Measurements from ENCODE around the gene BIRC2. TPM values are rescaled to one million over a fixed set of nuclear protein-coding genes. Genes with fewer than 3 reads are reported as not detected.
A peak's percentile ranks its signal among the peaks of the same experiment; 100 is the strongest.

Gene BIRC2
- total RNA-seq, 2 donors from 2014 or later, result 41.4 to 47.0 TPM

- Mint-ChIP-seq H3K36me3 (peaks cover 26% of the 10 kb centered on the region), H3K4me1 (ENCODE audit: low read depth in 2 of 2) (peaks cover 55 to 68% of the 10 kb centered on the region in 2 donors), H3K9me3 (peaks cover 3% of the 10 kb centered on the region), H3K27me3 (no peaks in the 10 kb centered on the region), H3K4me3 (peak overlapping the region; percentile 96), H3K27ac (peak overlapping the region; percentile 86 to 93)
- DNase-seq (ENCODE audit: low spot score) (no peak), ATAC-seq (no peak)
Observed at GRCh38 chr11:102316346-102316904, 30.6 kb upstream of the BIRC2 start.

GRCh38 chr11:102317099-102317767 lies 29.8 kb upstream of the BIRC2 start, which contains the start of gene BIRC3:
TSS of gene BIRC3 (plus strand) at chr11:102317484. CDS start at chr11:102324510, 7,026 bp downstream.
- ATAC-seq, result peak; percentile 96
- Mint-ChIP-seq H3K27me3 (no peaks in the 10 kb centered on the region), H3K4me3 (peak within 1 kb of the TSS; percentile 96), H3K4me1 (ENCODE audit: low read depth in 2 of 2) (peaks cover 59 to 71% of the 10 kb centered on the region in 2 donors), H3K36me3 (peaks cover 31% of the 10 kb centered on the region), H3K27ac (peak within 1 kb of the TSS; percentile 86 to 93), H3K9me3 (peaks cover 3% of the 10 kb centered on the region)
- DNase-seq (ENCODE audit: low spot score), result peak; percentile 96

GRCh38 chr11:102317768-102318103 lies 29.3 kb upstream of the BIRC2 start:
- Mint-ChIP-seq H3K9me3 (peaks cover 3% of the 10 kb centered on the region), H3K27ac (peak overlapping the region; percentile 86 to 93), H3K4me1 (ENCODE audit: low read depth in 2 of 2) (peaks cover 58 to 71% of the 10 kb centered on the region in 2 donors), H3K27me3 (no peaks in the 10 kb centered on the region), H3K36me3 (peaks cover 32% of the 10 kb centered on the region), H3K4me3 (peak overlapping the region; percentile 96)
- DNase-seq (ENCODE audit: low spot score) (no peak), ATAC-seq (peak; percentile 2)

GRCh38 chr11:102318469-102318868 lies 28.5 kb upstream of the BIRC2 start:
- H3K4me3 Mint-ChIP-seq, result peak overlapping the region; percentile 96
- peaks cover 32% of the 10 kb centered on the region for H3K36me3 Mint-ChIP-seq
- H3K9me3 Mint-ChIP-seq, result peaks cover 3% of the 10 kb centered on the region
- ATAC-seq (peak; percentile 9 to 25), DNase-seq (ENCODE audit: low spot score) (no peak)
- H3K27me3 Mint-ChIP-seq, result no peaks in the 10 kb centered on the region
- peak overlapping the region; percentile 86 to 93 for H3K27ac Mint-ChIP-seq
- H3K4me1 Mint-ChIP-seq (ENCODE audit: low read depth in 2 of 2), result peaks cover 54 to 67% of the 10 kb centered on the region in 2 donors

GRCh38 chr11:102319544-102319943 lies 27.5 kb upstream of the BIRC2 start:
- H3K36me3 Mint-ChIP-seq, result peaks cover 33% of the 10 kb centered on the region
- no peak for DNase-seq (ENCODE audit: low spot score)
- H3K27me3 Mint-ChIP-seq, result no peaks in the 10 kb centered on the region
- H3K9me3 Mint-ChIP-seq, result peaks cover 3% of the 10 kb centered on the region
- peaks cover 49 to 63% of the 10 kb centered on the region in 2 donors for H3K4me1 Mint-ChIP-seq (ENCODE audit: low read depth in 2 of 2)
- ATAC-seq, result no peak
- peak overlapping the region; percentile 86 to 93 for H3K27ac Mint-ChIP-seq
- H3K4me3 Mint-ChIP-seq, result peak overlapping the region; percentile 96

- Mint-ChIP-seq H3K4me1 (ENCODE audit: low read depth in 2 of 2) (peaks cover 52 to 63% of the 10 kb centered on the region in 2 donors), H3K27me3 (no peaks in the 10 kb centered on the region), H3K4me3 (peak overlapping the region; percentile 96), H3K9me3 (peaks cover 3% of the 10 kb centered on the region), H3K36me3 (peaks cover 37% of the 10 kb centered on the region), H3K27ac (peak overlapping the region; percentile 86 to 93)
- ATAC-seq (no peak), DNase-seq (ENCODE audit: low spot score) (no peak)
Observed at GRCh38 chr11:102320188-102320587, 26.8 kb upstream of the BIRC2 start.

GRCh38 chr11:102320679-102321078 lies 26.3 kb upstream of the BIRC2 start:
- H3K4me3 Mint-ChIP-seq, result peak overlapping the region; percentile 96
- H3K36me3 Mint-ChIP-seq, result peaks cover 37% of the 10 kb centered on the region
- H3K27ac Mint-ChIP-seq, result peak overlapping the region; percentile 86 to 93
- H3K4me1 Mint-ChIP-seq (ENCODE audit: low read depth in 2 of 2), result peaks cover 52 to 63% of the 10 kb centered on the region in 2 donors
- H3K9me3 Mint-ChIP-seq, result peaks cover 3% of the 10 kb centered on the region
- no peaks in the 10 kb centered on the region for H3K27me3 Mint-ChIP-seq
- no peak for DNase-seq (ENCODE audit: low spot score)
- ATAC-seq, result no peak

GRCh38 chr11:102322560-102322959 lies 24.5 kb upstream of the BIRC2 start:
- Mint-ChIP-seq H3K9me3 (peaks cover 3% of the 10 kb centered on the region), H3K27ac (peak overlapping the region; percentile 68 to 91), H3K27me3 (no peaks in the 10 kb centered on the region), H3K4me3 (peak overlapping the region; percentile 72), H3K36me3 (peaks cover 43% of the 10 kb centered on the region), H3K4me1 (ENCODE audit: low read depth in 2 of 2) (peaks cover 42 to 48% of the 10 kb centered on the region in 2 donors)
- ATAC-seq (no peak), DNase-seq (ENCODE audit: low spot score) (no peak)

GRCh38 chr11:102323542-102324251 lies 23.3 kb upstream of the BIRC2 start:
- DNase-seq (ENCODE audit: low spot score), result no peak
- Mint-ChIP-seq H3K4me3 (no peak overlapping the region), H3K36me3 (peaks cover 42% of the 10 kb centered on the region), H3K27ac (no peak overlapping the region), H3K4me1 (ENCODE audit: low read depth in 2 of 2) (peaks cover 36 to 41% of the 10 kb centered on the region in 2 donors), H3K9me3 (peaks cover 1% of the 10 kb centered on the region), H3K27me3 (no peaks in the 10 kb centered on the region)
- ATAC-seq, result no peak

GRCh38 chr11:102325088-102325487 lies 21.9 kb upstream of the BIRC2 start:
- Mint-ChIP-seq H3K36me3 (peaks cover 44% of the 10 kb centered on the region), H3K4me1 (ENCODE audit: low read depth in 2 of 2) (peaks cover 25 to 29% of the 10 kb centered on the region in 2 donors), H3K27me3 (no peaks in the 10 kb centered on the region), H3K4me3 (no peak overlapping the region), H3K9me3 (no peaks in the 10 kb centered on the region), H3K27ac (no peak overlapping the region)
- ATAC-seq, result no peak
- no peak for DNase-seq (ENCODE audit: low spot score)

- ATAC-seq (no peak), DNase-seq (ENCODE audit: low spot score) (no peak)
- H3K4me1 Mint-ChIP-seq (ENCODE audit: low read depth in 2 of 2), result peaks cover 16 to 21% of the 10 kb centered on the region in 2 donors
- no peak overlapping the region for H3K27ac Mint-ChIP-seq
- H3K4me3 Mint-ChIP-seq, result no peak overlapping the region
- peaks cover 53% of the 10 kb centered on the region for H3K36me3 Mint-ChIP-seq
- no peaks in the 10 kb centered on the region for H3K9me3 Mint-ChIP-seq
- H3K27me3 Mint-ChIP-seq, result no peaks in the 10 kb centered on the region
Observed at GRCh38 chr11:102328748-102329147, 18.3 kb upstream of the BIRC2 start.

GRCh38 chr11:102330231-102330630 lies 16.8 kb upstream of the BIRC2 start:
- ATAC-seq, result no peak
- Mint-ChIP-seq H3K9me3 (no peaks in the 10 kb centered on the region), H3K36me3 (peaks cover 51% of the 10 kb centered on the region), H3K27ac (no peak overlapping the region), H3K4me3 (no peak overlapping the region), H3K4me1 (ENCODE audit: low read depth in 2 of 2) (peaks cover 10 to 16% of the 10 kb centered on the region in 2 donors), H3K27me3 (no peaks in the 10 kb centered on the region)
- DNase-seq (ENCODE audit: low spot score), result no peak

GRCh38 chr11:102331341-102331740 lies 15.7 kb upstream of the BIRC2 start:
- H3K36me3 Mint-ChIP-seq, result peaks cover 49% of the 10 kb centered on the region
- H3K4me1 Mint-ChIP-seq (ENCODE audit: low read depth in 2 of 2), result peaks cover 10 to 16% of the 10 kb centered on the region in 2 donors
- ATAC-seq, result no peak
- peak overlapping the region in 1 of 2 donors; percentile 81 for H3K27ac Mint-ChIP-seq
- no peaks in the 10 kb centered on the region for H3K27me3 Mint-ChIP-seq
- H3K9me3 Mint-ChIP-seq, result no peaks in the 10 kb centered on the region
- no peak for DNase-seq (ENCODE audit: low spot score)
- H3K4me3 Mint-ChIP-seq, result no peak overlapping the region

- Mint-ChIP-seq H3K36me3 (peaks cover 44% of the 10 kb centered on the region), H3K4me1 (ENCODE audit: low read depth in 2 of 2) (peaks cover 10 to 16% of the 10 kb centered on the region in 2 donors), H3K4me3 (peak overlapping the region; percentile 21), H3K27me3 (no peaks in the 10 kb centered on the region), H3K27ac (peak overlapping the region; percentile 66 to 81), H3K9me3 (no peaks in the 10 kb centered on the region)
- DNase-seq (ENCODE audit: low spot score), result no peak
- peak; percentile 86 to 91 for ATAC-seq
Observed at GRCh38 chr11:102332611-102332994, 14.4 kb upstream of the BIRC2 start.

Data from natural killer cell treated with Interleukin-12 subunit alpha and Interleukin-12 subunit beta and Interleukin-15 and Interleukin-18, amount 100 ng/mL, for 72 hours (primary cell).